HG03460 (cell line): Measurements from ENCODE around the gene ADGRD1.

Experiments used
- ATAC-seq: cut with Tn5 transposase; IDR thresholded peaks from one replicate; pipeline ENCODE4 v1.9.1; 2021; ENCODE audit not compliant: unreplicated experiment

ADGRD1 gene

GRCh38 chr12:131018808-131019397 is 65.2 kb downstream of the ADGRD1 start:
- no peak for ATAC-seq

GRCh38 chr12:131020326-131021153 is 66.8 kb downstream of the ADGRD1 start:
- no peak for ATAC-seq

DNA sequence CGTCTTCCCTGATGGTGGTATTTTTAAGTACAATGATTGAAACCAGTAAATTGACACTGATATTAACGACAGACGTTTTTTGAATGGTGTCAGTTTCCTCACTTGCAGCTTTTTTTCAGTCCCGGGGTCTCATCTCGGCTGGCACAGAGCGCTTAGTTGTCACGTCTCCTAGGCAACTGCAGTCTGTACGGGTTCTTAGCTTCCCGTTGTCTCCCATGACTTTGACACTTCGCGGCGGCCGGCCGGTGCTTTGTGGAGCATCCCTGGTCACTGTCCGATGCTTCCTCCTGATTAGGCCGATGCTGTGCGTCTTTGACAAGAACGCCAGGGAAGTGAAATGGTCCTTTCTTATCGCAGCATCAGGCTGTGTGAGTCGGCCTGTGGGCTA is 67.4 kb downstream of the ADGRD1 start:
- ATAC-seq = no peak

GRCh38 chr12:131024026-131024425 is 70.3 kb downstream of the ADGRD1 start:
- ATAC-seq = no peak

DNA sequence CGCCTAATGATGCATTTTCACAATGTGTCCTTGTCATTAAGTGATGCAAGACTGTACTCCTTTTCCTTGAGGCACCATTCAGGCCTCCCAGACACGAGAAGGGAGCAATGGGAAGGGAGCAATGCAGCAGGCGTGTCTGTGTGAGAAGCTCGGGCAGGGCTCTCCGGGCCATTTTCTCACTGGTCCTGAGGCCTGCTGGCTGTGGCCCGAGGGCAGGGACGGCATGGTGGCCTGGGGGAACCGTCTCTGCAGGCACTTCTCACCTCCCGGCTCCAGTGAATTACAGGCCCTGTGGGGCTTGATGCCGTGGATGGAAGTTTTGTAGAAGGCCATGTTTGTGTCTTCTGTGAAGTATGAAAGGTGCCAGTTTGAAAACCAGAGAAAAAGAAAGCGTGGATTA is 71.0 kb downstream of the ADGRD1 start:
- no peak for ATAC-seq

DNA sequence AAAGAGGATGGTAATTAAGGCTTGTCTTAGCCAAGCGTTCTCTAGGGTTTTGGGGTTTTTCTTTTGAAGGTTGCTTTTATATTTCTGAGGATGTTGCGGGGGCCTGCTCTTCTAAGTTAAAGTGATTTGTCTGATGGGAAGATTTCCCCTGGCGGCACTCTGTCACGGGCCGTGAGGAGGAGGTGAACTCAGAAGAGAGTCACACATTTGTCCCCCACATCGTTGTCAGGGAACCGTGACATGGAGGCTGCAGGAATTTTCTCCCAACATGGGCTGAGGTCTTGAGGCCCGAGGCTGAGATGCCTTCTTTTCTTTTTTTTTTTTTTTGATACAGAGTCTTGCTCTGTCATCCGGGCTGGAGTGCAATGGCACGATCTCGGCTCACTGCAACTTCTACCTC is 71.5 kb downstream of the ADGRD1 start:
- no peak for ATAC-seq

DNA sequence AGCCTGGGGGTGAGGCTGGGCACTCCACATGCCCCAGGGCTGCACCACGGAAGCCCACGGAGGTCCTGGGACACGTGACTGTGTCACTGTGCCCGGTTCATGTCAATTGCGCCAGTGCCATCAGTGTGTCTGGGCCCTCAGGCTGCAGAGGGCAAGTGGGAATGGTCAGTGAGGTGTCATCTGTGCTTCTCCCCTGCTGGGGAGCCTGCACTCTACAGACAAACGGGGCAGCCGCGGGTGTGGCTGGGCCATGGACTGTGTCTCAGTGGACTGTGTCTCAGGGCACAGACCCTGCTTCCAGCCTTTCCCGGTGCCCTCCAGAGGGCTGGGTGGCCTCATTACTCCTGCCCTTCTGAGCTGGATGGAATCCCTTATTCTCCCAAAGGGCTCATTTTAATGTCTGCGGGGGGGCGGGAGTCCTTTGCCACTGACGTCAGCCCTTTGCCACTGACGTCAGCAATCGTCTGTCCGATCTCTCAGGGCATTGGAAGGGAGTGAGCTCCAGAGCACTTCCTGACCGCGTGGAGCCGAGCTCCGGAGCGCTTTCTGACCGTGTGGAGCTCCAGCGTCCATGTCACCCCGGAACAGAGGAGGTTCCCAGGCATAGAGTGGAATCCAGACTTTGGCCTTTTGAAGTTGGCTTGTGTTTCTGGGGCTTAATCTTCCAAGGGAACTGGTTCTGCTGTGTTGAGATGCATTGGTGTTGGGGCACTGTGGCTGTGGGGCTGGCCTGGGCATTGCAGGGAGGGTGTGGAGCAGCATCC is 72.4 kb downstream of the ADGRD1 start:
- ATAC-seq = no peak

- no peak for ATAC-seq
Observed at GRCh38 chr12:131026754-131027153, 73.0 kb downstream of the ADGRD1 start.

DNA sequence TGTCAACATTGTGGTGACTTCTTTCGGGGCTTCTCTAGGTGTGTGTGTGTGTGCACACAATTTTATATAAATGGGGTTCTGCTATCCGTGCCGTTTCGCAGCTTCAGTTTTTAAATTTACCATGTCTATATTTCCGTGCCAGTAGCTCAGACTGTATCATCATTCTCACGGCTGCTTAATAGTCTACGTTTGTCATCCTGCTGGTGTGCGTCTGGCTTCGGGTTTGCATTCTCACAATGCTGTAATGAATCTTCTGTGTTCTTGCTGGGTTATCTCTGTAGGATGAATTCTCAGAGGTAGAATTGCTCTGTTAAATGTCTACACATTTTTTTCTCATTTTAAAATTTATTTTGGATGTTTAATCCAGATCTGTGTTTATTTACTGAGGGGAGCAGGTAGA is 73.6 kb downstream of the ADGRD1 start:
- no peak for ATAC-seq

DNA sequence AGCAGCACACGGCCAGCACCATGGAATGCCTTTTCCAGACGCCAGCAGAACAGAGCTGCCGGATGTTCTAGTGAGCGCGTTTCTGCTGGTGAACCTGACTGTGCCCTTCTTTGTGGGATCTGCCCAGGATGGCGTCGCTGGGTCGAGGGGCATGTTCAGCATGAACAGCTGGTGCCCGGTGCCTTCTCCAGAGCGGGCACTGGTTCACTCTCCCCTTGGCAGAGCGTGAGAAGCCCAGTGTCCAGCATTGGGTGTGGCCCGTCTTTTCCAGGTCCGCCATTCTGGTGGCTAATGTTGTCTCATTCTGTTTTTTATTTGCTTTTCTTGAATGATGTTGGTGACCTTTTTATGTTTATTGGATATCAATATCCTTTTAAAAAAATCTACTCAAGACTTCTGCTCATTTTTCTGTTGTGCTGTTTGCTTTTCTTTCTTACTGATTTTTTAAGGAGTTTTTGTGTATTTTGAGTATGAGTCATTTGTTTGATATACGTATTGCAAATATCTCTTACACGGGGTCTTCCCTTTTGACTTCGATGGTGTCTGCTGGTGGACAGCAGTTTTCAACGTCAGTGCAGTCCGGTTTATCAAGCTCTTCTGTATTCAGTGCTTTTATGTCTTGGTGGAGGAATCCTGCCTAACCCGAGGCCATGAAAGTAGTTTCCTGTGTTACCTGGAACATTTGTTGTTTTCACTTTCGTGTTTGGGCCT is 74.3 kb downstream of the ADGRD1 start:
- ATAC-seq = no peak

GRCh38 chr12:131028587-131029338 is 75.1 kb downstream of the ADGRD1 start:
- ATAC-seq = no peak

- no peak for ATAC-seq
Observed at GRCh38 chr12:131030472-131031328, 77.0 kb downstream of the ADGRD1 start.

DNA sequence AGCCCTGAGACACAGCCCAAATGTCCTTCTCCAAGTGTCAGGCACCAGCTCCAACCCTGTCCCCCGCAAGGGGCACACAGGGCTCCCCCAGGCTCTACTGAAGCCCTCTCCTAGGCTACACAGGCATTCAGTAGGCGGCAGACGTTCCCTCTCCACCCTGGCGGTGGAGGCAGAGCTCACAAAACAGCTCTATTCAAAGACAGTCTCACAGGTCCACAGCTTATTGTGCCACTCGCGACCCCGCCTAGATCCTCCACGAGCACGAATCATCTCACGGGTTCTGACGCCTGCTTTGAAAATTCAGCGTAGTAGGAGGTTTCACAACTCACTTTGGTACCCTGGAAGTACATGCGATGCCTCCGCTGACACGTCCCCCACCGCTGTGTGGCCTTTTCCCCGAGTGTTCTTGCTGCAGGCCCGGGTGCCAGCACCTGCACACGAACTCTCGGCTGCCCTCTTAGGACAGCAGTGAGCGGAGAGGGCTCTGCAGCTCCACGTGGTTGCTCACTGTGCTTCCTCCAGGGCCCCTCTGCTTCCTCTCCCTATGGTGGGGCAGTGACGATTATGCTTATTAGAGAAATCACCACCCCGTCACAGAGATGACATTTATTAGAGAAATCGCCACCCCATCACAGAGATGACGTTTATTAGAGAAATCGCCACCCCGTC is 78.5 kb downstream of the ADGRD1 start:
- ATAC-seq = no peak

GRCh38 chr12:131033486-131033885 is 79.8 kb downstream of the ADGRD1 start:
- ATAC-seq = no peak

DNA sequence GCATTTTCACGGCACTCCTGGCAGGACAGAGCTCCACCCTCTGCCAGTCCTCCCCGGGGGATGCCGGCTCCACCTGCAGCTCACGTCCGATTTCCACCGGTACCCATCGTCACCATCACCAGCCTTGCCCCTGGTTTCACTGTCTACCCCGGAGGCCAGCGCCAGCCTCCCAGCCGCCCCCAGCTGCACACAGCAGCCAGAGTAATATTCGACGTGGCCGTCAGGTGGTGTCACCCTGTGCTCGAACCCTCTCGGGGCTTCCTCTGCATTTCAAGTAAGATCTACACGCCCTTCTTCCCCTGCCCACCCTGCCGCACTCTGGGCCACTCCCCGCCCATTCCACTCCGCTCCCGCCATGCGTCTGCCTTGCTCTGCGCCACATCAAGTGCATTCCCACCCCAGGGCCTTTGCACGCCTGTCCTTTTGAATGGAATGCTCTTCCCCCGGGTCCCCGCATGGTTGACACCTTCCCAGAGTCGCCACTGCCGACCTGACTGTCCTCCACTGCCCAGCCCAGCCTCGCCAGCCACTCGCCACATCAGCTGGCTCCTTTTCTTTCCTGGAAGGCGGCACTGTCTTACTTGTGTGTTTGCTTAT is 80.3 kb downstream of the ADGRD1 start:
- ATAC-seq = no peak

DNA sequence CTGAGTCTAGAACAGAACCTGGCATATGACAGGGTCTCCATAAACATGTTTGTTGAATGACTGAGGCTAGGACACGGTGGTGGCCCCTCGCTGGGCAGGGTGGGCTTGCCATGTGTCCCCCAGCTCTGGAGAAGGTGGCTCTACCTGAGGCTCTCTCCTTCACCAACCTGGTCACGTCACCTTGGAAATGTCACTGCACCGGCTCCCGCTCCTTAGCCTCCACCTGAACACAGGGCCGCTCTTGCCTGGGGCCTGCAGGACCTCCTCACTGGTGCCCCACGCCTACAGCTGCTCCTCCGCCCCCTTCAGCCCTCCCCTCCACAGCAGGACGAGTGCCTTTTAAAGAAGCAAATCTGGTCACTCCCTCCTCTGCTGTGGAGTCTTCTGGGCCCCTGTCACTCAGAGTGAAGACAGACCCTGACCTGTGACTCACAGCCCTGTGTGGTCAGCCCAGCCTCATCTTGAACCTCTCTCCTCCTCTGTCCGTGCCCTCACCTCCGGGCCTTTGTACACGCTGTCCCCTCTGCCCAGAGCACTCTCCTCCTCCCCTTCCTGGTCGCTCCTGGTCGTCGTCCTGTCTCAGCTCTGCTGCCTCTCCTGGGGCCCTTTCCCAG is 81.0 kb downstream of the ADGRD1 start:
- ATAC-seq = no peak

DNA sequence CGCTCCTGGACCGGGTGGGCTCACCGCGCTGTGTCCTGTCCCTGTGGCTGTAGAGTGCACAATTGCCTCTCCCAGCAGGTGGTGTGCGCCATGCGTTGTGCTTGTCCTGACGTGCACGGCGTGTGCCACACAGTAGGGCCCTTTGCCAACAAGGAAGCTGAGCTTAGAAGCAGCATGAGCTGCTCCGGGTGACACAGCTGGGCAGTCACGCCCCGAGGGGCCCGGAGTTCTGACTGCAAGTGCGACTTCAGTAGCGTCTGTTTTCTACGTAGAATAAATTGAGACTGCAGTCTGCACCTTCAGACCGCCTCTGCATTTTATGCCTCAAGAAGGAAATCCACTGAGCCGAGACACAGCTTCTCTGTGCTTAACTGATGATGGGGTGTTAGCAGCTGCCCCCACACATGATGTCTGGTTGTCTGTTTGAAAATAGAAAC is 81.6 kb downstream of the ADGRD1 start:
- ATAC-seq = no peak

DNA sequence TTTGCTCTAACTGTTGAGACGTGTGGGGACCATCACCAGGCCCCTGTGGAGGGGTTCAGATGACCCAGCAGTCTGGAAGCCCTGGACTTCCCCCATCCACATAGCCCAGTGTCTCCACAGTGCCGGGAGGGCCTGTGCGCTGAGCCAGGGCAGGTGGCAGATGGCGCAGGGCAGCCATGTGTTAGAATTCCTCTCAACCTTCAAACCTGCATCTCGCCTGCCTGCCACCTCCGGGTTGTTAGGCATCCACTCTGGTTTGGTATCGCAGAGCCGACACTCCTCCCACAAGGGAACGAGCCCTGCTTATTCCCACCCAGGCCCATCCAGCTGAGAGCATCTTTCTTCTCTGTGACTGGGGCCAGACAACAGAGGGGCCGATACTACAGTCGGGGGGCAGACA is 84.5 kb downstream of the ADGRD1 start:
- ATAC-seq = no peak
